ENCODE measurements around the gene KRTAP10-10.

Gene KRTAP10-10

DNA sequence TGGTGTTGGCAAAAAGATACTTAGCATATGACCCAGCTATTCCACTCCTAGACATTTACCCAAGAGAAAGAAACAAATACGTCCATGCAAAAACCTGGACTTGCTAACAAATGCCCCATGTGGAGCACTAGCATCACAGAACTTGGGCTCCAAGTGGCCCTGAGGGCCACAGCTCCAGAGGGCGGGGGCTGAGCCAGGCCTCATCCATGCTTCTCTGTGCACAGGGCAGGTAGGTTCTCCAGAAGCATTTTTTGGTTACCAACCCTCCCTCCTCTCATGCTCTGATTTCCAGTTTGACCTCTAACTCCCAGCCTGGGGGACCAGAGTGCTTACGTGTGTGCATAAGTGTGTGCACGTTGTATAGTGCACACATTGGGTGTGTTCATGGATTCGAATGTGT is 27.5 kb downstream of the KRTAP10-10 start:
- Histone ChIP-seq H3K9ac (ENCODE audit: low read length) (no peak overlapping the region), H3K27me3 (ENCODE audit: low read depth, low read length) (no peaks in the 10 kb centered on the region; the same call in 1 of the 2 replicates), H2AFZ (ENCODE audit: low read depth, low read length) (no peak overlapping the region), H3K79me2 (ENCODE audit: low read length) (no peaks in the 10 kb centered on the region), H4K20me1 (ENCODE audit: insufficient read depth, low read length) (no peaks in the 10 kb centered on the region), H3K36me3 (replicated peaks; ENCODE audit: low read depth, low read length) (no peaks in the 10 kb centered on the region), H3K9me3 (ENCODE audit: insufficient read depth, low read length) (no peaks in the 10 kb centered on the region), H3K4me2 (ENCODE audit: low read length) (no peak overlapping the region), H3K4me1 (ENCODE audit: low read length) (no peaks in the 10 kb centered on the region), H3K4me3 (ENCODE audit: low read length) (no peak overlapping the region), H3K27ac (ENCODE audit: low read length) (no peak overlapping the region)
- TF ChIP-seq EZH2phosphoT487 (IDR thresholded peaks at IDR 0.05; ENCODE audit: low read depth): no peak
- TF ChIP-seq, protein P1, sequence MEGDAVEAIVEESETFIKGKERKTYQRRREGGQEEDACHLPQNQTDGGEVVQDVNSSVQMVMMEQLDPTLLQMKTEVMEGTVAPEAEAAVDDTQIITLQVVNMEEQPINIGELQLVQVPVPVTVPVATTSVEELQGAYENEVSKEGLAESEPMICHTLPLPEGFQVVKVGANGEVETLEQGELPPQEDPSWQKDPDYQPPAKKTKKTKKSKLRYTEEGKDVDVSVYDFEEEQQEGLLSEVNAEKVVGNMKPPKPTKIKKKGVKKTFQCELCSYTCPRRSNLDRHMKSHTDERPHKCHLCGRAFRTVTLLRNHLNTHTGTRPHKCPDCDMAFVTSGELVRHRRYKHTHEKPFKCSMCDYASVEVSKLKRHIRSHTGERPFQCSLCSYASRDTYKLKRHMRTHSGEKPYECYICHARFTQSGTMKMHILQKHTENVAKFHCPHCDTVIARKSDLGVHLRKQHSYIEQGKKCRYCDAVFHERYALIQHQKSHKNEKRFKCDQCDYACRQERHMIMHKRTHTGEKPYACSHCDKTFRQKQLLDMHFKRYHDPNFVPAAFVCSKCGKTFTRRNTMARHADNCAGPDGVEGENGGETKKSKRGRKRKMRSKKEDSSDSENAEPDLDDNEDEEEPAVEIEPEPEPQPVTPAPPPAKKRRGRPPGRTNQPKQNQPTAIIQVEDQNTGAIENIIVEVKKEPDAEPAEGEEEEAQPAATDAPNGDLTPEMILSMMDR (IDR thresholded peaks at IDR 0.05; ENCODE audit: low read depth, low read length): no peak

DNA sequence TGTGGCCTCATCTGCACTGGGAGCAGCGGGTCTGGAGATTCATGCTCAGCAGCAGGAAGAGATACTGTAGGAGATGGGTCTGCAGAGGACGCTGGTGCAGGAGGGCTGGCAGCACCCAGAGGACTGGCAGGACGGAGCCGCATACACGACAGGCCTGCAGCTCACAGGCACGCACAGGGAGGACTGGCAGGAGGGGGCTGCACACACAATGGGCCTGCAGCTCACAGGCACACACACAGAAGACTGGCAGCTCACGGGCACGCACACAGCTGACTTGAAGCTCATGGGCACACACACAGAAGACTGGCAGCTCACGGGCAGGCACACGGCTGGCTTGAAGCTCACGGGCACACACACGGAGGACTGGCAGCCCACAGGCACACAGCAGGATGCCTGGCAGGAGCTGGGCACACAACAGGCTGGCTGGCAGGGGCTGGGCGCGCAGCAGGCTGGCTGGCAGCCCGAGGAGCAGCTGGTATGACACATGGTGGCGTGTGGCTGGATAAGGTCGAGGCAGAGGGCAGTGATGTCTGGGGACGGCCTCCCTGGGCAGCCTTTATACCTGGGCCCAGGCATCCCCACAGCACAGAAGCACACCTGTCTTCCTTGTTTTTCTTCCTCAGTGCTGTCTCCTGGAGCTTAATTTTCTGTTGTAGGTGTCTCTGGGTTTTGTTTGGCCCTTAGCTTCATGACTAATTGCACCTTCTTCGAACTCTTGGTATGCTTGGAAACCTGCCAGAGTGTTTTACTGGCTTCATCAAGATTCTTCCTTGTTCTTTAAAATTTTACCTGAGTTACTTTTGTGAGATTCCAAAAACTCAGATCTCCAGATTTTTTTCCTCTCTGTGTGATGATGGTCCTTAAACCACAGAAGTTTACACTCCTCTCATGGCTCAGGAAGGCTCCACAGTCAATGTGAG is 29.5 kb downstream of the KRTAP10-10 start, which contains the start of gene KRTAP12-2:
KRTAP12-2 (minus strand) TSS at position 527 of the 920 bp plus-strand sequence; CDS start at position 486, 41 bp downstream.
- H3K27ac ChIP-seq (ENCODE audit: low read length): no peak within 1 kb of the TSS
- no peak within 1 kb of the TSS for H3K4me2 ChIP-seq (ENCODE audit: low read length)
- H3K79me2 ChIP-seq (ENCODE audit: low read length): no peaks in the 10 kb centered on the region
- H4K20me1 ChIP-seq (ENCODE audit: insufficient read depth, low read length): no peaks in the 10 kb centered on the region
- no peaks in the 10 kb centered on the region; the same call in 1 of the 2 replicates for H3K27me3 ChIP-seq (ENCODE audit: low read depth, low read length)
- no peak within 1 kb of the TSS for H3K9ac ChIP-seq (ENCODE audit: low read length)
- H3K9me3 ChIP-seq (ENCODE audit: insufficient read depth, low read length): no peaks in the 10 kb centered on the region
- H3K36me3 ChIP-seq (replicated peaks; ENCODE audit: low read depth, low read length): no peaks in the 10 kb centered on the region
- no peak within 1 kb of the TSS for H2AFZ ChIP-seq (ENCODE audit: low read depth, low read length)
- TF ChIP-seq, protein P1 (IDR thresholded peaks at IDR 0.05; ENCODE audit: low read depth, low read length): no peak
- no peak for TF ChIP-seq EZH2phosphoT487 (IDR thresholded peaks at IDR 0.05; ENCODE audit: low read depth)
- H3K4me1 ChIP-seq (ENCODE audit: low read length): no peaks in the 10 kb centered on the region
- no peak within 1 kb of the TSS for H3K4me3 ChIP-seq (ENCODE audit: low read length)

DNA sequence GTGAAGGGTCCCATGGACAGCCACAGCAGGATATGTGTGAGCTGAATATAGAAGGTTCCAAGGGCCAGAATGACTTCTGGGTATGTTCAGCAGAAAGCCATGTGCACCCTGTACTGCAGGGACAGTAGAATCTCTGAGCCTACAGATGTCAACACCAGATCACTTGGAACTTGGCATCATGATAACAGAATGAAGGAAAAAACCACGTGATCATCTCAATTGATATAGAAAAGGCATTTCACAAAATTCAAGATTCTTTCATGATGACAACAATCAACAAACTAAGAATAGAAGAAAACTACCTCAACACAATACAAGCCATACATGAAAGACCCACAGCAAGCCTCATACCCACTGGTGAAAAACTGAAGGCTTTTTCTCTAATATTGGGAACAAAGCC is 30.5 kb downstream of the KRTAP10-10 start:
- TF ChIP-seq, protein P1 (IDR thresholded peaks at IDR 0.05; ENCODE audit: low read depth, low read length): no peak
- TF ChIP-seq EZH2phosphoT487 (IDR thresholded peaks at IDR 0.05; ENCODE audit: low read depth): no peak
- H3K9me3 ChIP-seq (ENCODE audit: insufficient read depth, low read length): no peaks in the 10 kb centered on the region

DNA sequence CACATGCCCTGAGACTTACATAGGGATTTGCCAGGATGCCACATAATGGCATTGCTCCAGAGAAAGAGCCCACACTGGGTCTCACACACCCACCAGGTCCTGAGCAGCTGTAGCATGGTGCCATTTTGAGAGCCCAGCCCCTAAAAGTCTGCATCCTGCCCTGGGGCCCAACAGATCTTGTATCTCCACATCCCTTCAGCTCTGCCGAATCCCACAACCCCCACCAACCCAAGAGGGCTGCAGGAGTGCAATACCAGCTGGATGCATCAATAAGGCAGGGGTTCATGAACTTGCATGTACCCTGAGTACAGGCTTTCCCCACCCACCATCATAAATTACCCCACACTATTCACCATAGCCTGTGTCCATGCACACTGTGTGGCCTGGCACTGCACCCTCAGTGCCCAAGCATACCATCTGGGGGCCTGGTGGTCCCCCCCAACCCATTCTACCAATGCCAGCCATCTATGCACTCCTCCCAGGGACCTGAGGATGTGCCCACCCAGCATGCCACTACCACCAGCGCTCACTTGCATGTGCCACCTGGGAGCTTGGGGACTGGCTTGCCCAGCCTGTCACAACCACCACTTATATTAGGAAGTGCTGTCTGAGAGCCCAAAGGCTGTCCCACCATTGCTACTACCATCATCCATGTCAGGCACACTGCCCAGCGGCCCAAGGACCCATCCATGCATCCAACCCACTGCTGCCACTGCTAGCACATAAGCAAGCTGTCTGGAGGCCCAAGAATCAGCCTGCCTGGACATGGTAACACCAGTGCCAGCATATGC is 33.7 kb downstream of the KRTAP10-10 start:
- Histone ChIP-seq H3K27me3 (ENCODE audit: low read depth, low read length) (no peaks in the 10 kb centered on the region; the same call in 1 of the 2 replicates), H4K20me1 (ENCODE audit: insufficient read depth, low read length) (no peaks in the 10 kb centered on the region), H3K27ac (ENCODE audit: low read length) (no peak overlapping the region), H3K9me3 (ENCODE audit: insufficient read depth, low read length) (no peaks in the 10 kb centered on the region), H3K79me2 (ENCODE audit: low read length) (no peaks in the 10 kb centered on the region), H3K9ac (ENCODE audit: low read length) (no peak overlapping the region), H2AFZ (ENCODE audit: low read depth, low read length) (no peak overlapping the region), H3K36me3 (replicated peaks; ENCODE audit: low read depth, low read length) (no peaks in the 10 kb centered on the region), H3K4me1 (ENCODE audit: low read length) (no peaks in the 10 kb centered on the region), H3K4me3 (ENCODE audit: low read length) (no peak overlapping the region), H3K4me2 (ENCODE audit: low read length) (no peak overlapping the region)
- TF ChIP-seq, protein P1 (IDR thresholded peaks at IDR 0.05; ENCODE audit: low read depth, low read length): no peak
- no peak for TF ChIP-seq EZH2phosphoT487 (IDR thresholded peaks at IDR 0.05; ENCODE audit: low read depth)

More for the DNA sequence above, 30.5 kb downstream of the KRTAP10-10 start:
- no peaks in the 10 kb centered on the region for H4K20me1 ChIP-seq (ENCODE audit: insufficient read depth, low read length)
- H3K4me2 ChIP-seq (ENCODE audit: low read length): no peak overlapping the region
- no peaks in the 10 kb centered on the region; the same call in 1 of the 2 replicates for H3K27me3 ChIP-seq (ENCODE audit: low read depth, low read length)
- no peaks in the 10 kb centered on the region for H3K79me2 ChIP-seq (ENCODE audit: low read length)
- H3K9ac ChIP-seq (ENCODE audit: low read length): no peak overlapping the region
- H3K27ac ChIP-seq (ENCODE audit: low read length): no peak overlapping the region
- no peaks in the 10 kb centered on the region for H3K36me3 ChIP-seq (replicated peaks; ENCODE audit: low read depth, low read length)
- no peak overlapping the region for H2AFZ ChIP-seq (ENCODE audit: low read depth, low read length)
- H3K4me1 ChIP-seq (ENCODE audit: low read length): no peaks in the 10 kb centered on the region
- H3K4me3 ChIP-seq (ENCODE audit: low read length): no peak overlapping the region

Measured in OCI-LY3 (cell line).